HEK293 (cell line): Measurements from ENCODE around the gene TRIM2.

Experiments
- CTCF ChIA-PET: fragments of 350-600 bp; formaldehyde crosslinking; extraction: SDS; loops from one replicate; lab custom pipeline; 2021; ENCODE audit warnings: antibody characterized with exemption; lab: Yijun Ruan, JAX
- POLR2A ChIA-PET: fragments of 300-600 bp; formaldehyde crosslinking; extraction: SDS; loops from one replicate; lab custom pipeline; 2020; ENCODE audit warnings: antibody characterized with exemption, inconsistent platforms; lab: Yijun Ruan, JAX
- H3K27ac ChIP-seq: fragments of 200-500 bp; sonication (Bioruptor generic); 2 replicates; pipeline ENCODE4 v1.5.1; 2014; ENCODE audit warnings: low read depth, low read length, control low read depth, inconsistent platforms; ENCODE audit errors: extremely low read depth
- H3K36me3 ChIP-seq, 2 experiments: fragments of 200-500 bp in 1 of 2; sonication (Bioruptor generic) in 1 of 2; 1 replicate in 1 of 2; 2 replicates in 1 of 2; pipeline ENCODE4 v1.5.1; 2014 to 2017; ENCODE audit warnings: inconsistent platforms in 2 of 2, low read length in 2 of 2; ENCODE audit not compliant: control insufficient read depth in 2 of 2, insufficient read depth in 1 of 2
- H3K4me1 ChIP-seq: fragments of 200-500 bp; sonication (Bioruptor generic); 2 replicates; pipeline ENCODE4 v1.5.1; 2014; ENCODE audit warnings: mild to moderate bottlenecking, low read length, inconsistent platforms; ENCODE audit not compliant: control insufficient read depth, insufficient read depth
- H3K4me3 ChIP-seq: 2 replicates; pipeline ENCODE4 v1.5.1; 2011; ENCODE audit warnings: low read depth, mild to moderate bottlenecking, control low read depth, low read length, moderate library complexity
- H3K9me3 ChIP-seq: fragments of 200-500 bp; sonication (Bioruptor generic); 2 replicates; pipeline ENCODE4 v1.5.1; 2014; ENCODE audit warnings: low read depth, low read length, inconsistent platforms; ENCODE audit not compliant: control insufficient read depth, insufficient read depth
- GLIS1 ChIP-seq: fragments of 450-650 bp; formaldehyde crosslinking; IDR thresholded peaks from 2 replicates; pipeline ENCODE4 v1.5.1; 2016; ENCODE audit warnings: missing biosample characterization, missing genetic modification characterization
- KLF1 ChIP-seq: fragments of 450-650 bp; formaldehyde crosslinking; IDR thresholded peaks from 2 replicates; pipeline ENCODE4 v1.5.1; 2016; ENCODE audit warnings: missing biosample characterization, missing genetic modification characterization
- MZF1 ChIP-seq: fragments of 450-650 bp; formaldehyde crosslinking; IDR thresholded peaks from 2 replicates; pipeline ENCODE4 v1.5.1; 2017; ENCODE audit warnings: missing biosample characterization, missing genetic modification characterization, borderline replicate concordance
- OSR2 ChIP-seq: fragments of 450-650 bp; formaldehyde crosslinking; IDR thresholded peaks from 2 replicates; pipeline ENCODE4 v1.5.1; 2016; ENCODE audit warnings: missing biosample characterization, missing genetic modification characterization
- PATZ1 ChIP-seq: fragments of 450-650 bp; formaldehyde crosslinking; IDR thresholded peaks from 2 replicates; pipeline ENCODE4 v1.5.1; 2016; ENCODE audit warnings: missing biosample characterization, missing genetic modification characterization
- PRDM10 ChIP-seq: fragments of 450-650 bp; formaldehyde crosslinking; IDR thresholded peaks from 2 replicates; pipeline ENCODE4 v1.5.1; 2016; ENCODE audit warnings: missing biosample characterization, missing genetic modification characterization
- SP2 ChIP-seq: fragments of 450-650 bp; formaldehyde crosslinking; IDR thresholded peaks from 2 replicates; pipeline ENCODE4 v1.5.1; 2016; ENCODE audit warnings: missing biosample characterization, missing genetic modification characterization
- ZBTB17 ChIP-seq: fragments of 450-650 bp; formaldehyde crosslinking; IDR thresholded peaks from 2 replicates; pipeline ENCODE4 v1.5.1; 2016; ENCODE audit warnings: missing biosample characterization, missing genetic modification characterization
- ZBTB26 ChIP-seq: fragments of 450-650 bp; formaldehyde crosslinking; optimal IDR thresholded peaks from 2 replicates; pipeline ENCODE3; 2016; ENCODE audit warnings: missing biosample characterization, mild to moderate bottlenecking, missing genetic modification characterization
- ZBTB49 ChIP-seq: fragments of 450-650 bp; formaldehyde crosslinking; IDR thresholded peaks from 2 replicates; pipeline ENCODE4 v1.5.1; 2016; ENCODE audit warnings: missing biosample characterization, missing genetic modification characterization, low read depth
- ZBTB8A ChIP-seq: fragments of 450-650 bp; formaldehyde crosslinking; IDR thresholded peaks from 2 replicates; pipeline ENCODE4 v1.5.1; 2016; ENCODE audit warnings: missing biosample characterization, missing genetic modification characterization
- ZFP69B ChIP-seq: fragments of 450-650 bp; formaldehyde crosslinking; IDR thresholded peaks from 2 replicates; pipeline ENCODE4 v1.5.1; 2016; ENCODE audit warnings: missing biosample characterization, missing genetic modification characterization
- ZIC2 ChIP-seq: fragments of 450-650 bp; formaldehyde crosslinking; IDR thresholded peaks from 2 replicates; pipeline ENCODE4 v1.5.1; 2016; ENCODE audit warnings: missing biosample characterization, missing genetic modification characterization
- ZNF169 ChIP-seq: fragments of 450-650 bp; formaldehyde crosslinking; IDR thresholded peaks from 2 replicates; pipeline ENCODE4 v1.5.1; 2016; ENCODE audit warnings: missing biosample characterization, missing genetic modification characterization
- ZNF26 ChIP-seq: fragments of 450-650 bp; formaldehyde crosslinking; IDR thresholded peaks from 2 replicates; pipeline ENCODE4 v1.5.1; 2016; ENCODE audit warnings: missing biosample characterization, missing genetic modification characterization
- ZNF37A ChIP-seq: fragments of 450-650 bp; IDR thresholded peaks from 2 replicates; pipeline ENCODE4 v1.5.1; 2018; ENCODE audit warnings: missing biosample characterization, missing genetic modification characterization
- ZNF426 ChIP-seq: fragments of 450-650 bp; formaldehyde crosslinking; IDR thresholded peaks from 2 replicates; pipeline ENCODE4 v1.5.1; 2017; ENCODE audit warnings: missing biosample characterization, missing genetic modification characterization, mild to moderate bottlenecking, inconsistent platforms, moderate library complexity
- ZNF501 ChIP-seq: fragments of 450-650 bp; formaldehyde crosslinking; IDR thresholded peaks from 2 replicates; pipeline ENCODE4 v1.5.1; 2016; ENCODE audit warnings: missing biosample characterization, missing genetic modification characterization
- ZNF513 ChIP-seq: fragments of 450-650 bp; IDR thresholded peaks from 2 replicates; pipeline ENCODE4 v1.5.1; 2018; ENCODE audit warnings: missing biosample characterization, missing genetic modification characterization
- ZNF580 ChIP-seq: fragments of 450-650 bp; formaldehyde crosslinking; IDR thresholded peaks from 2 replicates; pipeline ENCODE4 v1.5.1; 2016; ENCODE audit warnings: missing biosample characterization, missing genetic modification characterization
- ZNF600 ChIP-seq: fragments of 450-650 bp; formaldehyde crosslinking; IDR thresholded peaks from 2 replicates; pipeline ENCODE4 v1.5.1; 2016; ENCODE audit warnings: missing biosample characterization, missing genetic modification characterization
- ZNF660 ChIP-seq: fragments of 450-650 bp; IDR thresholded peaks from 2 replicates; pipeline ENCODE4 v1.5.1; 2018; ENCODE audit warnings: missing biosample characterization, mild to moderate bottlenecking, missing genetic modification characterization
- ZNF692 ChIP-seq: fragments of 450-650 bp; formaldehyde crosslinking; IDR thresholded peaks from 2 replicates; pipeline ENCODE4 v1.5.1; 2016; ENCODE audit warnings: missing biosample characterization, missing genetic modification characterization

TRIM2 gene

GRCh38 chr4:153204247-153204671 lies at the start of gene TRIM2:
Gene TRIM2, plus strand, starts transcription at chr4:153204443. Its CDS starts 88 bp downstream, at chr4:153204531.
- Histone ChIP-seq H3K4me1 (peaks cover 6% of the 10 kb centered on the region; the same call in 1 of the 2 replicates), H3K9me3 (no peaks in the 10 kb centered on the region), H3K27ac (peak within 1 kb of the TSS; percentile 88), H3K36me3 (no peaks in the 10 kb centered on the region), H3K4me3 (peak within 1 kb of the TSS; percentile 31)
- ChIA-PET POLR2A (interaction anchor here (0.8 to 1.6 kb wide), 5 partner anchors 11 to 61 kb away, joined by 3 to 12 read pairs (median 3); no protein-coding TSS in a partner anchor), CTCF (interaction anchor here (0.6 to 1.2 kb wide), 3 partner anchors 8 to 13 kb away, joined by 3 to 4 read pairs (median 3); no protein-coding TSS in a partner anchor)
- no peak for TF ChIP-seq ZNF37A (tag by site-specific recombination)
- TF ChIP-seq ZBTB49 (tag by site-specific recombination): no peak
- peak; percentile 92 for TF ChIP-seq ZFP69B (tag by site-specific recombination)
- no peak; the same call in 1 of the 2 replicates for TF ChIP-seq OSR2 (tag by site-specific recombination)
- no peak for TF ChIP-seq ZNF426 (tag by site-specific recombination)
- 0 out of 2 replicates have a peak, but pooled peaks have one; percentile 25 for TF ChIP-seq ZBTB17 (tag by site-specific recombination)
- TF ChIP-seq ZNF580 (tag by site-specific recombination): no peak
- TF ChIP-seq PRDM10 (tag by site-specific recombination): peak; percentile 18; the same call in 1 of the 2 replicates
- no peak for TF ChIP-seq ZNF169 (tag by site-specific recombination)
- TF ChIP-seq ZNF600 (tag by site-specific recombination): peak; percentile 71
- TF ChIP-seq ZNF692 (tag by site-specific recombination): peak; percentile 95
- TF ChIP-seq GLIS1: peak; percentile 13; the same call in 1 of the 2 replicates
- no peak for TF ChIP-seq ZNF26
- no peak for TF ChIP-seq ZIC2 (tag by site-specific recombination)
- TF ChIP-seq KLF1 (tag by site-specific recombination): no peak
- TF ChIP-seq ZNF501 (tag by site-specific recombination): no peak
- peak; percentile 22; the same call in 1 of the 2 replicates for TF ChIP-seq PATZ1 (tag by site-specific recombination)
- no peak for TF ChIP-seq ZBTB26 (tag by site-specific recombination)
- peak; percentile 29; the same call in 1 of the 2 replicates for TF ChIP-seq ZNF660 (tag by site-specific recombination)
- peak; percentile 46 for TF ChIP-seq SP2 (tag by site-specific recombination)
- TF ChIP-seq MZF1 (tag by site-specific recombination): peak; percentile 36; the same call in 1 of the 2 replicates
- no peak for TF ChIP-seq ZNF513
- TF ChIP-seq ZBTB8A: peak; percentile 17; the same call in 1 of the 2 replicates
